GM12872 (cell line): Measurements from ENCODE around the gene TKT.
A peak's percentile ranks its signal among the peaks of the same experiment; 100 is the strongest.

ENCODE experiments used
- TF ChIP-seq, protein P1 (sequence below): IDR thresholded peaks from 3 replicates; pipeline ENCODE4 v1.5.1; 2011; ENCODE audit warnings: low read depth, mild to moderate bottlenecking, low read length, moderate library complexity; ENCODE audit not compliant: insufficient read depth

The TKT gene

DNA sequence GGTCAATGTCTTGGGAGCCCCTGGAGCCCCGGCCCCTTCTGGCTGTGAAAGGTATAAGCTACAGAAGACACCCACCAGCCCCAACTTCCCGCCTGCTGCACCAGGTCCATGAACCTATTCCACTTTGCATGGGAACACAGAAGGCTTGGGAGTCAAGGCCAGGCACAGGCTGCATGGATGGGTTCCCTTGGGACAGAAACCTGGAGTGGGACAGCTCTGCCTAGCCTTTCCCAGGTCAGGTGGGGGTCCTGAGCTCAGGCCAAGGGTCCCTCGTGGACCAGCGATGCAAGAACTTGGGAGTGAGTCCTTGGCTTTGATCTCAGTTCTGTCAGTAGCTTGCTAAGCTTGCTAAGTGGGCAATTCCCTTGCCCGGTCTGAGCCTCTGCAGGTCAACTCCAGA is 25.0 kb downstream of the TKT start:
- TF ChIP-seq, protein P1, sequence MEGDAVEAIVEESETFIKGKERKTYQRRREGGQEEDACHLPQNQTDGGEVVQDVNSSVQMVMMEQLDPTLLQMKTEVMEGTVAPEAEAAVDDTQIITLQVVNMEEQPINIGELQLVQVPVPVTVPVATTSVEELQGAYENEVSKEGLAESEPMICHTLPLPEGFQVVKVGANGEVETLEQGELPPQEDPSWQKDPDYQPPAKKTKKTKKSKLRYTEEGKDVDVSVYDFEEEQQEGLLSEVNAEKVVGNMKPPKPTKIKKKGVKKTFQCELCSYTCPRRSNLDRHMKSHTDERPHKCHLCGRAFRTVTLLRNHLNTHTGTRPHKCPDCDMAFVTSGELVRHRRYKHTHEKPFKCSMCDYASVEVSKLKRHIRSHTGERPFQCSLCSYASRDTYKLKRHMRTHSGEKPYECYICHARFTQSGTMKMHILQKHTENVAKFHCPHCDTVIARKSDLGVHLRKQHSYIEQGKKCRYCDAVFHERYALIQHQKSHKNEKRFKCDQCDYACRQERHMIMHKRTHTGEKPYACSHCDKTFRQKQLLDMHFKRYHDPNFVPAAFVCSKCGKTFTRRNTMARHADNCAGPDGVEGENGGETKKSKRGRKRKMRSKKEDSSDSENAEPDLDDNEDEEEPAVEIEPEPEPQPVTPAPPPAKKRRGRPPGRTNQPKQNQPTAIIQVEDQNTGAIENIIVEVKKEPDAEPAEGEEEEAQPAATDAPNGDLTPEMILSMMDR: no peak

DNA sequence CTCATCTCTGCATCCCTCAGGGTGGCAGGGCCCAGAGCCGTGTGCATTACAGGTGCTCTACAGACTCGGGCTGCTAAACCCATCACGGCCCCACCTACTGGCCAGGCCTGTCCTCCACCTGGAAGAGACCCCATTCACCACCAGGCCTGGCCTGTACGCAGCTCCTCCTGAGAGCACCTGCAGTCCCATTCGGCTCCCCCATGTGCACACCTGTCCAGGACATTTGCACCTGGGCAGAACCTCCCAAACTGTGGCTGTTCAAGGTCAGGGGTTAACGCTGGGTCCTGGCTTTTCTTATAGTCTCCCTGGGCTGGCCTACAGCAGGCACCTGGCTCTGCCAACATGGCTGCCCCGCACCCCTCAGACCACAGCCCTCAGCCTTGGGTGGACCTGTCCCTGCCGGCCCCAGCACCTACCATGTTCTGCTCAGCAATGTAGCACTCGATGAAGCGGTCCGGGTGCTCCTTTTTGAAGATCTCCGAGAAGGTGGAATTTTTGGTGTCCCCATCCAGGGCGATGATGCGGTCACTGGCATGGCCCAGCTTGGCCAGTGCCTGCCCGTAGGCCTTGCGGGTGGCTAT is 25.7 kb downstream of the TKT start:
- TF ChIP-seq, protein P1: peak; percentile 24; the same call in 2 of the 3 replicates

DNA sequence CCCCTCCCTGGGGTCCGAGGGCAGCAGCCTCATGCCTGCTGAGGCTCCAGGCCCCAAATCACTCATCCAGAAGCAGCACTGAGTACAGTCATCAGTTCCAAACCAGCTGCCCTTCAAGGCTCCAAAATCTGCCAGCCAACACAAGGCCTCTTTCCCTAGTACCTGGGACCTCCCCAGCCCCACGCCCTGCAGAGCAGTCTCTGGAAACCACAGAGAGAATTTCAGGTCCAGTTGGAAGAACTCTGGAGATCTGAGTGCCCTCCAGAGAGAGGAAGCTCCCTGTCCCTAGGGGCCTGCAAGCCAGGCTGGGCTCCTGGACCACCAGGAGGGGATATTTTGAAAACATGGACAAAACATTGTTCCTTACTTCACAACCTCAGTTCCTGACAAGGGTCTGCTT is 26.2 kb downstream of the TKT start:
- TF ChIP-seq, protein P1: no peak

DNA sequence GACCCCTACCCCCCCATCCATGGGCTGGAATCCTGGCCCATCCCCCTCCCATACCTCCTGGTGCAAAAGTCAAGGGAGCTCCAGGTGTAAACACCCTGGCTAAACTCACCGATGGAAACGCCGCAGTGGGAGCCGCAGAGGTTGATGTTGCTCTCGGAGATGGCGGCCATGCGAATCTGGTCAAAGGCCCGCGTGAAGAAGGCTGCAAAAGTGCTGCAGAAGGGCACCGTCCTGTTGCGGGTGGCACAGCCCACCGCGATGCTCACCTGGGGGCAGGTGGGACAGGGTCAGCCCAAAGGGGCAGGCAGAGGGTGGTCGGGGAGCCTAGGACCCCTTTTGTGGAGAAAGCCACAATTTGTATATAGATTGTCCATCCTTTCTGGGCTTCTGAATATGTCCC is 26.7 kb downstream of the TKT start:
- TF ChIP-seq, protein P1: no peak

DNA sequence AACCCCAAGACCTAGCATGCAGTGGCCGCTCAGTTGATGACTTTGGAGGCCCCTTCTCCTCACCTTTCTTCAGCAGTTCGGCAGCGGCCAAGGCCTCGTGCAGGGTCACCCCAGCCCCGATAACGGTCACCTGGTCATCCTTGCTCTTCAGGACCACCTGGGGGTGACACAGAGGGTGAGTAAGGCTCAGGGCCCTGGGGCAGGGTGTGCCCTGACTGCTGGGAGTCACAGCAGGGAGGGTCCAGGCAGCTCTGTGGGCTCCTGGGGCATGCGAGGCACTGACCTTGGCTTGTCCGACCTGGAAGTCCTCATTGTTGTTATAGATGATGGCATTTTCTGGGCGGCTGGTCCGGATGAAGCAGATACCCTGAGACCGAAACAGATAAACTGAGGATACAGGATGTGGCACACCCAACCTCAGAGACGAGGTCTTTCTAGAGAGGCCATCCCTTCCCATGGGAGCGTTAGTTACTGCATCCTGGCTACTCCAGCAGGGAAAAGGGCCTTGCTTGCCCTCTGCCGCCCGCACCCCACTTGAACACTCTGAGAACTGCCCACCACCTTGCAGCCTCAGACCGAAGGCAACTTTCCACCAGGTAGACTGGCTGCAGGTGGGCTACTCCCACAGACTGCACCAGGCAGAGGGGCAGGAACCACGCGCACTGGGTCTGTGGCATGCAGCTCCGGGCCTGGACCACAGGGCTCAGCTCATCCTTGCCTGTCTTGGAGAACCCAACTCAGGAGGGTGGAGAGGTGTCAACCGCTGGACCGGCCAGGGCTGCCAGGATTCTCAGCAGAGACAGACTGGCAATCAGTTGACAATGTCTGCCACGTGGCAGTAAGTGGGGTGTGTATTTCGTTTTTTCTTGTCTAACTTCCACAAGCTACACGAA is 27.6 kb downstream of the TKT start:
- TF ChIP-seq, protein P1: no peak

DNA sequence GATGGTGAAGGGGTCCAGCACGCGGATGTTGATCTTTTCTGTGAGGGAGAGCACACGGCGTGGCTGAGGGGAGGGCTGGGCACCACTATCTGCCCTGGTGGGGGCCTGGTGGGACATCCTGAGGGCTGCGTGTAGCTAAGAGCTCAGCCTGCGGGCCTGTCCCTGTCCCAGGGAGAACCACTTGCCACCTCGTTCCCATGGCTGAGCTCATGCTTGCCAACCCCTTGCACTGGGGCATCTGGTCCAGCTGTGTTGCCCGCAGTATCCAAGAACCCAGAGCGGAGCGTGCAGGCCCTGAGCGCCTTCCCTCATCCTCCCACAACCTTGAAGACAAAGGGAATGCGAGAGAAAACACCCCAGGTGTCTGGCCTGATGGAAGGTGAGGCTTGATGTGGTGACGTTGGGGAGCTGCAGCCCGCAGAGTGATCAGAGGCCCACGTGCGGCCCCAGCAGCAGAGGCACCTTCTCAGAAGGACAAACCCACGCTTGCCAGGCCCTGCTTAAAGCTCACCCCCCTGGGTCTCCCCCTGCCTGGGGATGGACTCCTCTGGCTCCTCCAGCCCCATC is 28.9 kb downstream of the TKT start:
- TF ChIP-seq, protein P1: no peak

DNA sequence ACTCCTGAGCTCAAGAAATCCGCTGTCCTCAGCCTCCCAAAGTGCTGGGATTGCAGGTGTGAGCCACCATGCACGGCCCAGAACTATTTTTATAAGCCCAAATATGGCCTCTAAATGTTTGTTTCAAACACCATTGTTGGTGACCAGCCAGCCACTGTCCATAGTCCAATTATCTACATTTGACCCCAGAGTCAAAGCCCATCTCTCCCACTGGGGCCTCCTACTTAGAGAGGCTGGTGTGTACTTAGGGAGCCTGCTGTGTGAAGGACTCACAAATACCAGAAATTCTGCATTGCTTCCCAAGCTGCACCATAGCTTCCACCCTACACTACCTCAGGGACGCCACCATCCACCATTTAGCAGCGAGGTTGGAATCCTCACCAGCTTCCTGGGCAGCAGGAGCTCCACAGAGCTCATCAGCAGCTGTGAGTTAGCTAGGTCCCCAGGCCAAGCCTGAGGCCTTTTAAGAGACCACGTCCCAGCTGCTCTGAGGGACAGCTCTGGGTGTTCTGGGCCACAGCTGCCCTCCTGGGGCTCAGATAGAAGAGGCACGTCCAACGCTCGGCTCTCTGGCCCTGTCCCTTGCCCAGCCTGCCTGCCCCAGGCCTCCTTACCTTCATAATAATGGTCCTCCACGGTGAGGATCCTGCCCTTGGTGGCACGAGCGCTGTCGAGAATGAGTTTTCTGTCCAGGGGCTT is 29.5 kb downstream of the TKT start:
- TF ChIP-seq, protein P1: no peak
